VCaP (cell line): ENCODE measurements around the gene NDE1.

Experiments
- H3K27ac ChIP-seq: fragments of 450-650 bp; 2 replicates; pipeline ENCODE4 v1.5.1; 2017
- CTCF ChIP-seq: fragments of 450-650 bp; conservative IDR thresholded peaks from 2 replicates; pipeline ENCODE4 v1.5.1; 2017; ENCODE audit warnings: mild to moderate bottlenecking, moderate library complexity

Gene NDE1

DNA sequence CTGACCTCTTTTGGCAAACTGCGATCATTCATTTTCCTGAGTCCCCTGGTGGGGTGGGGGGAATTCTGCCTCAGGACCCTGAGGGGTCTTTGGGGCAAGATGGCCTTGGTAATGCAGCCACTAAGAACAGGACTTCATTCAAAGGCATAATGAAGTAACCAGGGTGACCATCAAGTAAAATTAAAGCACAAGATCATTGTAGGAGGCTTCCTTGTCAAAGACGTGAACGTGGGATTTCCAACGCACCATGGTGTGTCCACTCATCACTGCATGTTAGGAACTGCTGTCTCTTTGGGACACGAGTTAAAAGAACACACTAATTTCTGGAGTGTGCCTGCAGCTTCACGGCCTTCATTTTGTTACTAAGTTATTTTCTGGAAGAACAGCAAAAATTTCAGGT lies 51.3 kb downstream of the NDE1 start:
- TF ChIP-seq CTCF, result no peak
- H3K27ac ChIP-seq, result no peak overlapping the region

- H3K27ac ChIP-seq, result no peak overlapping the region
These were observed 52.2 kb downstream of the NDE1 start for GRCh38 chr16:15701975-15702970.

GRCh38 chr16:15703029-15703736 lies 53.1 kb downstream of the NDE1 start:
- H3K27ac ChIP-seq, result no peak overlapping the region
- TF ChIP-seq CTCF, result no peak

More at GRCh38 chr16:15701975-15702970, 52.2 kb downstream of the NDE1 start:
- no peak for TF ChIP-seq CTCF

DNA sequence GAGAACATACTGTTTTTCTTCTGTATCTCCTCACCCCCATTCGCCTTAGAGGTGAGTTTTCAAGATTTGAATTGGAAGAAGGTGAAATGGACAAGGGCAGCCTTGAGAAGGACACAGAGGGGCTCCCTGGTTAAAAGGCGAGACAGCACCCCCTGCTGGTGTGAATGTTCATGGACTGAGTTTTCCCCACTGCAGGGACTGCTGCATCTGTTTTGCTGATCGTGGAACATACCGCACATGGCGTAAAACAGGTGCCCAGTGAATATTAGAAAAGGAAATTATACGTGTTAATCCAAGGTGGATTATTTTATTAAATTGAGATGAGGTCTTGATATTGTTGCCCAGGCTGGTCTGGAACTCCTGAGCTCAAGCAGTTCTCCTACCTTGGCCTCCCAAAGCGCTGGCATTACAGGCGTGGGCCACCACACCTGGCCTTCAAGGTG lies 54.5 kb downstream of the NDE1 start:
- TF ChIP-seq CTCF, result peak; percentile 71

DNA sequence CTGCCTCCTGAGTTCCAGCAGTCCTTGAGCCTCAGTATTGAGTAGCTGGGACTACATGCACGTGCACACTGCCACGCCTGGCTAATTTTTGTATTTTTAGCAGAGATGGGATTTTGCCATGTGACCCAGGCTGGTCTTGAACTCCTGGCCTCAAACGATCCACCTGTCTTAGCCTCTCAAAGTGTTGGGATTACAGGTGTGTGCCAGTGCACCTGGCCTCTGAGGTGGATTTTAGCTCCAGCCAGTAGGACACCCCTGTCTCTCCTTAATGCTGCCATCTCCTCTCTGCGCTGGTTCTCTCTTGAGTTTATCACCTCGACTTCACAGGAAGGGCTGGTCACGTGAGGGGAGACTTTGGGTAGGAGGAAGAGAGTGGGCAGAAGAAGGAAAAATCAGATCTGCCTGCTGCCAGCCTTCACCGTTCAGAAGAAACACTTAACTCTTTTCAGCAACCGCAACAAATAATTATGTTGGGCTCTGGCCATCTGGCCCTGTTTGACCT lies 55.1 kb downstream of the NDE1 start:
- no peak overlapping the region for H3K27ac ChIP-seq
- no peak for TF ChIP-seq CTCF

More for the DNA sequence above, 54.5 kb downstream of the NDE1 start:
- H3K27ac ChIP-seq, result no peak overlapping the region

GRCh38 chr16:15707332-15707731 lies 57.3 kb downstream of the NDE1 start:
- no peak overlapping the region for H3K27ac ChIP-seq
- TF ChIP-seq CTCF, result no peak

GRCh38 chr16:15708096-15708495 lies 58.1 kb downstream of the NDE1 start:
- no peak for TF ChIP-seq CTCF
- H3K27ac ChIP-seq, result no peak overlapping the region
